ENCODE measurements around the gene CHST12.
"Not testable (repeated sequence)": the region's sequence is repeated elsewhere in the genome, so short reads cannot be mapped to it uniquely, and the experiment has no call there.

Gene CHST12

DNA sequence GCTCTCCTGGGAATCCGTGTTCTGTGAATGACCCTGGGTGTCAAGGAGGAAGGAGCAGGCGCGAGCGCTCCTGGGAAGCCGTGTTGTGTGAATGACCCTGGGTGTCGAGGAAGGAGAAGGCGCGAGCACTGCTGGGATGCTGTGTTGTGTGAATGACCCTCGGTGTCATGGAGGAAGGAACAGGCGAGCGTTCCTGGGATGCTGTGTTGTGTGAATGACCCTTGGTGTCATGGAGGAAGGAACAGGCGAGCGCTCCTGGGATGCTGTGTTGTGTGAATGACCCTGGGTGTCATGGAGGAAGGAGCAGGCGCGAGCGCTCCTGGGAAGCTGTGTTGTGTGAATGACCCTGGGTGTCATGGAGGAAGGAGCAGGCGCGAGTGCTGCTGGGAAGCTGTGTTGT, 25.3 kb upstream of the CHST12 start:
- not testable (repeated sequence) for DNase-seq (ENCODE audit: low spot score)

- DNase-seq (ENCODE audit: low spot score): no peak
These were observed 24.2 kb upstream of the CHST12 start for GRCh38 chr7:2379161-2379560.

GRCh38 chr7:2379821-2380450, 23.5 kb upstream of the CHST12 start:
- no peak for DNase-seq (ENCODE audit: low spot score)

DNA sequence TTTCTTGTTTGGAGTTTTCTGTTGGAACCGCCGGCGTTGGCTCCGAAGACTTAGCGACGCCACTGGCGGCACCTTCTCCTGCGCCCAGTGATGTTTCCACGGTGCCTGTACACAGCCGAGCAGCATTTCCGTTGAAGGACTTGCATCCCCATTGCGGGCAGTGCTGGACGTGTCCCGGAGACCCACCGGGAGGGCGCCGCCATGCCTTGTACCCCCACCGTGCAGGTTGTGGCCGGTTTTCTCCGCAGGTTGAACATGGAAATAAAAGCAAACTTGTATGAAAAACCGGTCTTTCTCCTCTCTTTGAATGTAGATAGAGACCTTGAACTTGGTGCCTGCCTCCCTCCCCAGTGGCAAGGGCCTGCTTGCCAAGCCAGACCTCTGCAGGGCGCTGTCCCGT, 22.9 kb upstream of the CHST12 start:
- DNase-seq (ENCODE audit: low spot score): no peak

DNA sequence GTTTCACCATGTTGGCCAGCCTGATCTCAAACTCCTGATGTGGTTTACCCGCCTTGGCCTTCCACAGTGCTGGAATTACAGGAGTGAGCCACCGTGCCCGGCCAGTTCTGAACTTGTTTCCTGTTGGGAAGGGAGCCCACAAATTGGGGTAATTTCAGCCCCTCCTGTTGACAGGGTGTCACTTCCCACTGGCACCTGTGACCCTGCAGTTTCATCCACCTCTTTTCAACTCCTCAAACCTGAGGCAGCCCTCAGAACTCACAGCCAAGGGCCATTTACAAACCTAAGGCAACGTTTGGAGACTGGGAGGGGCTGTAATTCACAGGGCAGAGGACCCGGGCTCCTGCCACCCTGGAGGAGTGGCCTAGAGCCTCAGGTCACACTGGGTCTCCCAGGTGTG, 22.2 kb upstream of the CHST12 start:
- DNase-seq (ENCODE audit: low spot score): no peak

GRCh38 chr7:2381881-2382509, 21.4 kb upstream of the CHST12 start:
- DNase-seq (ENCODE audit: low spot score): no peak

GRCh38 chr7:2383543-2384274, 19.7 kb upstream of the CHST12 start:
- no peak for DNase-seq (ENCODE audit: low spot score)

- DNase-seq (ENCODE audit: low spot score): no peak
These were observed 18.8 kb upstream of the CHST12 start for GRCh38 chr7:2384354-2385243.

GRCh38 chr7:2386122-2386521, 17.3 kb upstream of the CHST12 start:
- not testable (repeated sequence) for DNase-seq (ENCODE audit: low spot score)

GRCh38 chr7:2386964-2387669, 16.3 kb upstream of the CHST12 start:
- DNase-seq (ENCODE audit: low spot score): no peak

- DNase-seq (ENCODE audit: low spot score): no peak
These were observed 15.3 kb upstream of the CHST12 start for GRCh38 chr7:2387897-2388636.

- DNase-seq (ENCODE audit: low spot score): no peak
These were observed 14.8 kb upstream of the CHST12 start for GRCh38 chr7:2388637-2388954.

DNA sequence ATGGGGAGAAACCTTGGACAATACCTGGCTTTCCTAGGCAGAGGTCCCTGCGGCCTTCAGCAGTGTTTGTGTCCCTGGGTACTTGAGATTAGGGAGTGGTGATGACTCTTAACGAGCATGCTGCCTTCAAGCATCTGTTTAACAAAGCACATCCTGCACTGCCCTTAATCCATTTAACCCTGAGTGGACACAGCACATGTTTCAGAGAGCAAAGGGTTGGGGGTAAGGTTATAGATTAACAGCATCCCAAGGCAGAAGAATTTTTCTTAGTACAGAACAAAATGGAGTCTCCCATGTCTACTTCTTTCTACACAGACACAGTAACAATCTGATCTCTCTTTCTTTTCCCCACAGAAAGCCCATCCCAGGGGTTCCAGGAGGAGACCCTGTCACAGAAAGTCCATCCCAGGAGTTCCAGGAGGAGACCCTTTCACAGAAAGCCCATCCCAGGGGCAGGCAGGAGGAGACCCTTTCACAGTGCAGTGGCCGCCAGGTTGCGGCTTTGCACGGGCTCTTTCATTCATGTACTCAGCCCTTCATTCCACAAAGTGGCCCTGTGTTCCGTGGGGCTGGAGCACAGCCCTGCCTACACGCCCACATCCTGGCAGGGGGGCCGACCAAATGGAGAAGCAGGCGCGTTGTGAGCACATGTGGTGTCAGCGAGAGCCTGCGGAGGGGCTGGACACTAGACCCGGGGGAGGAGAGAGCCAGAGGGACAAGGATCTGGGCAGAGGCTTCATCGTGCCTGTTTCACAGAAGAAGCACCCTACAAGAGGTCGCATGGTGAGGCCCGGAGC, 13.2 kb upstream of the CHST12 start:
- DNase-seq (ENCODE audit: low spot score): not testable (repeated sequence)

- no peak for DNase-seq (ENCODE audit: low spot score)
These were observed 9.7 kb upstream of the CHST12 start for GRCh38 chr7:2393706-2394105.

DNA sequence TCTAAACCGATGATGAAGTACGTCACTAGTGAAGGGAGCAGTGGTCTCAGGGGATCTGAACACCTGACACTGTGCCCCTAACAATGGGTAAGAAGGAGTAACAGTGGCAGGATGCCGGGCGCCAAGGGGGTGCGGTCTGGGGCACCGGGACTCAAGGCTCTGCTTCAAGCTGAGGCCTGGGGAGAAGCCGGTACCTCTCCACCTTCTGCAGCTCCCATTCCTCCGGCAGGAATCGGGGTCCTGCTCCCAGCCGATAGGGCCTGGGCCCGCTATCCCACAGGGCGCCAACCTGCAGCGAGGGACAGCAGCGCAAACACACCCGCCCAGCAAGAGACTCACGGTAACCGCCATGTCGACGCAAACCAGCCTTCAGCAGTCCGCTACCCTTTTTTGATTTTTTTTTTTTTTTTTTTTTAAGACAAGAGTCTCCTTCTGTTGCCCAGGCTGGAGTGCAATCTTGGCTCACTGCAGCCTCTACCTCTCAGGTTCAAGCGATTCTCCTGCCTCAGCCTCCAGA, 8.8 kb upstream of the CHST12 start:
- DNase-seq (ENCODE audit: low spot score): no peak

GRCh38 chr7:2398506-2398905, 4.9 kb upstream of the CHST12 start:
- DNase-seq (ENCODE audit: low spot score): no peak

DNA sequence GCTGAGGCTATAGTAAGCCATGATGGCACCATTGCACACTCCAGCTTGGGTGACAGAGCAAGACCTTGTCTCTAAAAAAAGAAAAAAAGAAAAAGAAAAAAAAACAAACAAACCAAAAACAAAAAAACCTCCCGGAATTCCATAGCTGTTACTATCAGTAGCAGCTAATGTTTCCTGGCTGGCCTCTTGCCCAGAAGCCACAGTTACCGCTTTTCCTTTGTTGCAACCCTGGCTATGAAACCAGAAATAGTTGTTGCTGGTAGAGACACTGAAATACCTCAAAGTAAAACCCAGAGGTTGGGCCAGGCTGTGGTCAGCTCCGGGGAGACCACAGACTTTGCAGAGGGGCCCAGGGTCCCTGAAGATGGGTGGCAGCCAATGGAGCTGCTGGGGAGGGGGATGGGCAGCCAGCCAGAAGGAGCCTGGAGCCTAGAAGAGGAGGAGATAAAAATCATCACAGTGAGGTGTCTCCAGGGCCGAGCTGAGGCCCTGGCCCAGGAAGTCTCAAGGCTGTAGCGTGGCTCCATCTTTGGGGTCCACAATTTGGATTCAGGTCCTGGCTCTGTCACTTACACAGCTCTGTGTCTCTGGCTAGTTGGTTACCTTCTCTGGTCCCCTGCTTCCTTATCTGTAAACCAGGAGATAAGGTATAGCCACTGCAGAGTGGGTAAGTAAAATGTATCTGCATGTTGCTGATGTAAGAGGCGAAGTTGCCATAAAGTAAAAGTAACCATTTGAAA, 3.4 kb upstream of the CHST12 start:
- no peak for DNase-seq (ENCODE audit: low spot score)

- no peak for DNase-seq (ENCODE audit: low spot score)
These were observed 761 bp upstream of the CHST12 start for GRCh38 chr7:2402687-2403013.

All from CD4-positive, alpha-beta T cell treated with Interleukin-2 at 100 ng/mL for 4 hours (primary cell).